Spleen (tissue), 11 donors: Measurements from ENCODE around the gene C7. TPM values are rescaled to one million over a fixed set of nuclear protein-coding genes. Genes with fewer than 3 reads are reported as not detected.

Source experiments
- DNase-seq: peaks from one replicate; pipeline ENCODE4 v3.0.0-alpha.2; 2020
- H3K27ac ChIP-seq, 8 donors: fragments of 200-600 bp; sonication (generic) in 7 of 8; 1 replicate in 4 of 8; 2 replicates in 4 of 8; pipeline versions ENCODE4 v1.5.0 to v1.8.0; 2016 to 2021; ENCODE audit warnings: inconsistent platforms in 4 of 8, mild to moderate bottlenecking in 4 of 8, moderate library complexity in 1 of 8
- H3K27me3 ChIP-seq, 7 donors: fragments of 200-600 bp; sonication (generic) in 6 of 7; replicated peaks in 1 of 7; 1 replicate in 4 of 7; 2 replicates in 3 of 7; pipeline versions ENCODE4 v1.5.0 to v1.8.0; 2016 to 2021; ENCODE audit warnings: inconsistent platforms in 3 of 7, mild to moderate bottlenecking in 1 of 7
- H3K36me3 ChIP-seq, 6 donors: fragments of 200-600 bp; sonication (generic) in 5 of 6; 1 replicate in 4 of 6; 2 replicates in 2 of 6; pipeline versions ENCODE4 v1.5.0 to v1.8.0; 2016 to 2021; ENCODE audit warnings: inconsistent platforms in 2 of 6
- H3K4me1 ChIP-seq, 6 donors: fragments of 200-600 bp; sonication (generic) in 5 of 6; 1 replicate in 3 of 6; 2 replicates in 3 of 6; pipeline versions ENCODE4 v1.5.0 to v1.8.0; 2016 to 2021; ENCODE audit warnings: inconsistent platforms in 3 of 6
- H3K4me3 ChIP-seq, 8 donors: fragments of 200-600 bp; sonication (generic) in 7 of 8; 1 replicate in 4 of 8; 2 replicates in 4 of 8; pipeline versions ENCODE4 v1.5.0 to v1.8.0; 2016 to 2021; ENCODE audit warnings: inconsistent platforms in 4 of 8, mild to moderate bottlenecking in 4 of 8, moderate library complexity in 2 of 8
- H3K9me3 ChIP-seq, 8 donors: fragments of 200-600 bp; sonication (generic) in 7 of 8; 1 replicate in 4 of 8; 2 replicates in 4 of 8; pipeline versions ENCODE4 v1.5.0 to v1.8.0; 2016 to 2021; ENCODE audit warnings: inconsistent platforms in 4 of 8
- CTCF ChIP-seq, 11 experiments: fragments of 200-600 bp in 7 of 11; fragments of 450-650 bp in 4 of 11; sonication (generic) in 4 of 11; IDR thresholded peaks in 8 of 11; conservative IDR thresholded peaks in 3 of 11; 1 replicate in 7 of 11; 2 replicates in 4 of 11; pipeline versions ENCODE4 v1.4.0 to v1.8.0; 2016 to 2021; ENCODE audit warnings: antibody characterized with exemption in 11 of 11, inconsistent platforms in 4 of 11, mild to moderate bottlenecking in 1 of 11
- POLR2A ChIP-seq, 3 donors: fragments of 450-650 bp; IDR thresholded peaks; one replicate each; pipeline ENCODE4 v1.5.1; 2017; ENCODE audit warnings: antibody characterized with exemption in 3 of 3, mild to moderate bottlenecking in 1 of 3
- POLR2AphosphoS5 ChIP-seq, 3 donors: sonication (generic); formaldehyde crosslinking; IDR thresholded peaks; one replicate each; pipeline ENCODE4 v1.5.1; 2017; ENCODE audit warnings: antibody characterized with exemption in 3 of 3
- WGBS, 5 donors: extraction: QIAGEN DNeasy Blood & Tissue Kit in 3 of 5; methylation state at CpG; one replicate each; pipeline versions ENCODE4 v1.1.5 to v1.1.7; 2013 to 2018; 5-methylcytosine and 5-hydroxymethylcytosine counted together
- intact Hi-C: fragments of 100-400 bp; cut with DNase I; formaldehyde crosslinking; loops from one replicate; pipeline ENCODE4 v1.15.0; 2023; ENCODE audit warnings: low total_unique reads
- polyA plus RNA-seq, 3 donors: library from polyadenylated mRNA; stranded (reverse); fragments of 200-250 nt; gene quantifications; one replicate each; pipeline ENCODE4 v1.2.1, GENCODE V29; 2013
- total RNA-seq, 7 donors: library from RNA; depleted of rRNA in 3 of 7; stranded (reverse); fragments of >200 nt in 3 of 7; fragmentation: NEBNext Ultra II Directional in 4 of 7; extraction: Animal tissue kit (Norgen Biotek cat#: 25700) in 4 of 7; gene quantifications; one replicate each; pipeline versions ENCODE4 v1.1.0 to v1.2.1, GENCODE V29; 2016 to 2021
- donor health status: healthy with polysubstance abuse.
- donor health status: DM: no; HTN: no; CAD: no; lungs with moderate emphysema.
- donor health status: DM: no; HTN: no; CAD: no.
- donor health status: Bipolar disorder and iron deficiency.
- donor health status: healthy.
- donor health status: DM: no; HTN: no; CAD: no.
- donor health status: DM: yes; HTN: yes; CAD: no.

The C7 gene
- total and polyA plus RNA-seq, 10 donors = 19.0 to 867 (median 168) TPM

DNA sequence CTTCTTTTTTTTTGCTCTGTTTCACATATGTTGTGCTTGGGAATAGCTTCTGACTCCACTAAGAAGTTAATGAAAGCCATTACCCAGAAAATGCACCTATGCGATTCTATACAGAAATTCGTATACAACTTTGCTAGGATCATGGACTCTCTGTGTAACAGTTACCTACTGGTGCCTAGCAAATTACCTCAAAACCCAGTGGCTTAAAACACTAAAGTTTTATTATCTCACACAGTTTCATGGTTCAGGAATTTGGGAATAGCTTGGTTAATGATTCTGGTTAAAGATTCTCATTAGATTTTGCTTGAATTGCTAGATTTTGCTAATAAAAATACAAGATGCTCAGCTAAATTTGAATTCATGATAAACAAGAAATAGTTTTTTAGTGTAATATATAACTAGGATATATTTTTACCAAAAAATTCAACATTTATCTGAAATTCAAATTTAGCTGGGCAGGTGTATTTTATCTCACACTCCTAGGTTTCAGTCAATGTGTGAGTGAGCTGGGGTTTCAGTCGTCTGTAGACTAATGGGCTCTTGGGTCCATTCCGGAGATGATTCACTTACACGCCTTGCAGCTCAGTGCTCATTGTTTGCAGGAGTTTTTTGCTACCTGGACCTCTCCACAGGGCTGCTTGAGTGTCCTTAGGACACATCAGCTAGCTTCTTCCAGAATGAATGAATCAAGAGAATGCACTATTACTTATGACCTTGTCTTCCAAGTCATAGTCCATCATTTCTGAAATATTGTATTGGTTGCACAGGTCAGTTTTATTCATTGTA is 86.7 kb downstream of the C7 start:
- WGBS, 5 donors = 88 to 97% (median 92%) methylated on average over 5 of the region's 5 CpGs
- intact Hi-C loops = no loop called here
- no peaks in the 10 kb centered on the region for H3K27me3 ChIP-seq

DNA sequence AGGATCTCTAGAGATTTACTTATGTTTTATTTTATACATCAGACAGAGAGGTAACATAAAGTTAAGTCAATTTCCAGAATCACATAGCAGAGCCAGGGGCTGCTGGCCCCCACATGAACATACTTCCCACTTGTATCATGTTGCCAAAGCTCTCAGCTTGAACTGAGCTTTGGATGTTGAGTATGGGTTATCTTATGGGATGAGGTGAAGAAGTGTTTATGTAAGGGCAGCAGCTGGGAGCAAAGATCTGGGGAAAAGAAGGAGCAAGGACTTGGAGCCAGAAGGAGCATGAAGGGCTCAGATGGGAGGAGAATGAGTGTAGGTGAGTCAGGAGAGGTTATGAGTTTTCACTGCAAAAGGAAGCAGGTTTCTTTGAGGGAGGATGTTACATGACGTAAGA is 89.8 kb downstream of the C7 start:
- H3K4me1 ChIP-seq = no peaks in the 10 kb centered on the region
- DNase-seq = no peak
- H3K27me3 ChIP-seq = no peaks in the 10 kb centered on the region
- H3K9me3 ChIP-seq = no peaks in the 10 kb centered on the region
- H3K4me3 ChIP-seq = no peak overlapping the region
- WGBS, 5 donors = 67 to 89% (median 85%) methylated on average over 1 of the region's 1 CpG
- no peak overlapping the region for H3K27ac ChIP-seq
- no peaks in the 10 kb centered on the region for H3K36me3 ChIP-seq
- no peak for TF ChIP-seq POLR2A (IDR thresholded peaks at IDR 0.05)
- TF ChIP-seq CTCF (IDR thresholded peaks at IDR 0.05 in 8 of 11, conservative IDR thresholded peaks at IDR 0.05 in 3 of 11) = no peak
- intact Hi-C loops = no loop called here

More for the DNA sequence above, 86.7 kb downstream of the C7 start:
- no peak overlapping the region for H3K27ac ChIP-seq
- H3K9me3 ChIP-seq = no peaks in the 10 kb centered on the region
- H3K4me1 ChIP-seq = no peaks in the 10 kb centered on the region
- H3K36me3 ChIP-seq = no peaks in the 10 kb centered on the region
- H3K4me3 ChIP-seq = no peak overlapping the region
- DNase-seq = no peak
- TF ChIP-seq POLR2A (IDR thresholded peaks at IDR 0.05) (no peak), POLR2AphosphoS5 (IDR thresholded peaks at IDR 0.05) (no peak), CTCF (IDR thresholded peaks at IDR 0.05 in 8 of 11, conservative IDR thresholded peaks at IDR 0.05 in 3 of 11) (no peak)

DNA sequence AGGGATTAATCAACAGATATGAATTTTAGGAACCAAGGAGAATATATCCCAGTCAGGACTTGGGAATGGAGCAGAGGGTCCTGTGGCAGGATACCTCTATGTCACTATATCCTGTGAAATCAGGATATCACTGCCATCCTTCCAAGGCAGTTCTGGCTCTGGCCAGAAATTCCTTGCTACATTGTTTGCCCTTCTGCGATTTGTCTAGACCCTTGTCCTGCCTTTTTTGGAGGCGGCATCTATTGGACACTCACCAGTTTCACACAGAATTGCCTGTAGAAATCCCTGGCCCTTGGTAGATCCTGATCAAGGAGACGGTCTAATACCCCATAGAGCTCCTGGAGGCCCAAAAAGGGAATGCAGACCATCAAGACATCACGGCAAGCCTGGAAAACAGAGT is 90.7 kb downstream of the C7 start:
- Histone ChIP-seq H3K27me3 (no peaks in the 10 kb centered on the region), H3K27ac (no peak overlapping the region), H3K9me3 (no peaks in the 10 kb centered on the region), H3K36me3 (no peaks in the 10 kb centered on the region), H3K4me1 (no peaks in the 10 kb centered on the region), H3K4me3 (no peak overlapping the region)
- intact Hi-C loops = no loop called here
- DNase-seq = no peak
- 81 to 96% (median 90%) methylated on average over 4 of the region's 4 CpGs for WGBS, 5 donors
- no peak for TF ChIP-seq POLR2A (IDR thresholded peaks at IDR 0.05)
- TF ChIP-seq CTCF (IDR thresholded peaks at IDR 0.05 in 8 of 11, conservative IDR thresholded peaks at IDR 0.05 in 3 of 11) = no peak
- no peak for TF ChIP-seq POLR2AphosphoS5 (IDR thresholded peaks at IDR 0.05)

DNA sequence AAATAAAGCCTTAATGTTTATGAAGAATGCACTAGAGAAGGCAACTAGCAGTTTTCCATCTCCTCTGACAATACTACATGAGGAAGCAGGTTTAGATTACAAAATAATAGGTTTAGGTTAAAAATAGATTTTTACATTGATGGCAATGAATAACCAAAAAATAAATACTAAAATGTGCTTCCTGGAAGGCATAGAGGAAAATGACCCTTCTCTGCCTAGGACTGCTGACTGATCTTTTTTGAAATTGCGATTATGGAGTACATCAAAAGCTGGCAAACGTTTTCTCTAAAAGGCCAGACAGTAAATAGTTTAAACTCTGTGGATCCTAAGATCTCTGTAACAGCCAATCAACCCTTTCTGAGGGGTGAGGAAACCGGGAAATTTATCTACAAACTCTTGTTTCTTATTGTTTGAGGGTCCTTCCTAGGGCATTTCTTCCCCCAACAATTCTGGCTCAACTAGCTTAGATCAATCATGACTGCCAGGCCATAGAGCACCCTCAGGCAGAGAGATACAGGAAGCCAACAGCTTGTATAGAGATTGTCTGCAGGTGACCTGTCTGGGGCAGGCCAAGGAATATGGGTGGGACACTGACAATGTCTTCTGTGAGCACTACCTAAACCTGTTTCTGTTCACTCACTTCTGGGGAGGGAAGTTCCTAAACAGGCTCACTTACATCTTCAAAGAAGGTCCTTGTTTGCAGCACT is 94.5 kb downstream of the C7 start:
- DNase-seq = no peak
- H3K4me1 ChIP-seq = no peaks in the 10 kb centered on the region
- no peaks in the 10 kb centered on the region for H3K9me3 ChIP-seq
- intact Hi-C loops = no loop called here
- no peaks in the 10 kb centered on the region for H3K36me3 ChIP-seq
- no peak overlapping the region for H3K27ac ChIP-seq
- no peaks in the 10 kb centered on the region for H3K27me3 ChIP-seq
- TF ChIP-seq CTCF (IDR thresholded peaks at IDR 0.05 in 8 of 11, conservative IDR thresholded peaks at IDR 0.05 in 3 of 11) = no peak
- TF ChIP-seq POLR2AphosphoS5 (IDR thresholded peaks at IDR 0.05) = no peak
- TF ChIP-seq POLR2A (IDR thresholded peaks at IDR 0.05) = no peak
- WGBS, 5 donors = 43 to 68% (median 54%) methylated on average over 3 of the region's 3 CpGs
- H3K4me3 ChIP-seq = no peak overlapping the region
